Lower lobe of right lung (tissue), 2 donors: ENCODE results near the gene KIAA1549. TPM values are rescaled to one million over a fixed set of nuclear protein-coding genes. Genes with fewer than 3 reads are reported as not detected.
"Not testable (repeated sequence)": the region's sequence is repeated elsewhere in the genome, so short reads cannot be mapped to it uniquely, and the experiment has no call there.

Experiments
- ATAC-seq, 2 donors: fragments of 200-7000 bp; cut with Tn5 transposase; one replicate each; pipeline ENCODE4 v1.9.1; 2020 to 2022; ENCODE audit warnings: mild to moderate bottlenecking in 2 of 2, moderate library complexity in 2 of 2
- DNase-seq: peaks from one replicate; pipeline ENCODE4 v3.0.0-alpha.2; 2020
- H3K27ac ChIP-seq: fragments of 200-600 bp; one replicate; pipeline ENCODE4 v1.8.0; 2022
- H3K27me3 ChIP-seq: fragments of 200-600 bp; one replicate; pipeline ENCODE4 v1.8.0; 2022; ENCODE audit warnings: low read depth
- H3K36me3 ChIP-seq: fragments of 200-600 bp; one replicate; pipeline ENCODE4 v1.8.0; 2022; ENCODE audit warnings: mild to moderate bottlenecking
- H3K4me1 ChIP-seq: fragments of 200-600 bp; one replicate; pipeline ENCODE4 v1.8.0; 2022
- H3K4me3 ChIP-seq: fragments of 200-600 bp; one replicate; pipeline ENCODE4 v1.8.0; 2022; ENCODE audit warnings: mild to moderate bottlenecking
- H3K9me3 ChIP-seq: fragments of 200-600 bp; one replicate; pipeline ENCODE4 v1.8.0; 2022
- intact Hi-C: fragments of 100-400 bp; cut with DNase I; formaldehyde crosslinking; loops from one replicate; pipeline ENCODE4 v1.11.0; 2022
- total RNA-seq: library from RNA; stranded (reverse); fragmentation: NEBNext Ultra II Directional; extraction: Animal tissue kit (Norgen Biotek cat#: 25700); gene quantifications from one replicate; pipeline ENCODE4 v1.2.1, GENCODE V29; 2021
- TF ChIP-seq, protein P1 (sequence below): fragments of 200-600 bp; IDR thresholded peaks from one replicate; pipeline ENCODE4 v1.8.0; 2022; ENCODE audit warnings: antibody characterized with exemption, mild to moderate bottlenecking
- donor health status: DM: no; HTN: yes; CAD: no; lungs with severe emphysema.

The KIAA1549 gene
- total RNA-seq, 1 donor from 2014 or later = 5.3 TPM

DNA sequence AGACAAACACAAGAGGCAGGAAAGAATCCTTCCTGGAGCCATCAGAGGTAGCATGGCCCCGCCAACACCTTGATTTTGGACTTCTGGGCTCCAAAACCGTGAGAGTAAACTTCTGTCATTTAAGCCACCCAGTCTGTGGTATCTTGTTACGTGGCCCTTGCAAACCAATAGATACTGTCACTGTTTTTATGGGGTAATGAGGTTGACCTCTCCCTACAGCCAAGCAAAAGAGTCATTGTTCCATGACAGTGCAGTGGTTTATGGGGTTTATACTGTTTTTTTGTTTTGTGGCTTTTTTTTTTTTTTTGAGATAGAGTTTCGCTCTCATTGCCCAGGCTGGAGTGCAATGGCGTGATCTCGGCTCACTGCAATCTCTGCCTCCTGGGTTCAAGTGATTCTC is 32.8 kb downstream of the KIAA1549 start:
- H3K4me3 ChIP-seq = no peak overlapping the region
- H3K27me3 ChIP-seq = no peaks in the 10 kb centered on the region
- no peak for DNase-seq
- no peaks in the 10 kb centered on the region for H3K9me3 ChIP-seq
- no peak overlapping the region for H3K27ac ChIP-seq
- intact Hi-C loops = no loop called here
- ATAC-seq = no peak
- H3K4me1 ChIP-seq = no peaks in the 10 kb centered on the region
- TF ChIP-seq, protein P1, sequence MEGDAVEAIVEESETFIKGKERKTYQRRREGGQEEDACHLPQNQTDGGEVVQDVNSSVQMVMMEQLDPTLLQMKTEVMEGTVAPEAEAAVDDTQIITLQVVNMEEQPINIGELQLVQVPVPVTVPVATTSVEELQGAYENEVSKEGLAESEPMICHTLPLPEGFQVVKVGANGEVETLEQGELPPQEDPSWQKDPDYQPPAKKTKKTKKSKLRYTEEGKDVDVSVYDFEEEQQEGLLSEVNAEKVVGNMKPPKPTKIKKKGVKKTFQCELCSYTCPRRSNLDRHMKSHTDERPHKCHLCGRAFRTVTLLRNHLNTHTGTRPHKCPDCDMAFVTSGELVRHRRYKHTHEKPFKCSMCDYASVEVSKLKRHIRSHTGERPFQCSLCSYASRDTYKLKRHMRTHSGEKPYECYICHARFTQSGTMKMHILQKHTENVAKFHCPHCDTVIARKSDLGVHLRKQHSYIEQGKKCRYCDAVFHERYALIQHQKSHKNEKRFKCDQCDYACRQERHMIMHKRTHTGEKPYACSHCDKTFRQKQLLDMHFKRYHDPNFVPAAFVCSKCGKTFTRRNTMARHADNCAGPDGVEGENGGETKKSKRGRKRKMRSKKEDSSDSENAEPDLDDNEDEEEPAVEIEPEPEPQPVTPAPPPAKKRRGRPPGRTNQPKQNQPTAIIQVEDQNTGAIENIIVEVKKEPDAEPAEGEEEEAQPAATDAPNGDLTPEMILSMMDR = no peak
- H3K36me3 ChIP-seq = no peaks in the 10 kb centered on the region

DNA sequence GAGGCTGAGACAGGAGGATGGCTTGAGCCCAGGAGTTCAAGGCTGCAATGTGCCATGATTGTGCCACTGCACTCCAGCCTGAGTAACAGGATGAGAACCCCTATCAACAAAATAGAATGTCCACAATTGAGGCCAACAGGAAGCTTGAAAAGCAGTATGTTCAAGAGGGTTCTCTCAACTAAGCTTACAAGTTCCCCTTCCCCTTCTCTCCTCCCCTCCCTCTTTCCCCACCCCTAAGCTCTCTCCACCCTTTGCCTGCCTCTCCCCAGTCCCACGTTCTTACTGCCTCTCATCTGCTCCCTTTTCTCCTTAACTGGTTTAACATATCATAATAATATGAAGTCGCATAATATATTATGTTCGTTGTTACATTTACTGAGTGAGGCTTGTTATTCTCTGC is 35.4 kb downstream of the KIAA1549 start:
- Histone ChIP-seq H3K27ac (no peak overlapping the region), H3K27me3 (no peaks in the 10 kb centered on the region), H3K4me3 (no peak overlapping the region), H3K4me1 (no peaks in the 10 kb centered on the region), H3K36me3 (no peaks in the 10 kb centered on the region), H3K9me3 (no peaks in the 10 kb centered on the region)
- TF ChIP-seq, protein P1 = no peak
- intact Hi-C loops = no loop called here
- DNase-seq (no peak), ATAC-seq (no peak)

DNA sequence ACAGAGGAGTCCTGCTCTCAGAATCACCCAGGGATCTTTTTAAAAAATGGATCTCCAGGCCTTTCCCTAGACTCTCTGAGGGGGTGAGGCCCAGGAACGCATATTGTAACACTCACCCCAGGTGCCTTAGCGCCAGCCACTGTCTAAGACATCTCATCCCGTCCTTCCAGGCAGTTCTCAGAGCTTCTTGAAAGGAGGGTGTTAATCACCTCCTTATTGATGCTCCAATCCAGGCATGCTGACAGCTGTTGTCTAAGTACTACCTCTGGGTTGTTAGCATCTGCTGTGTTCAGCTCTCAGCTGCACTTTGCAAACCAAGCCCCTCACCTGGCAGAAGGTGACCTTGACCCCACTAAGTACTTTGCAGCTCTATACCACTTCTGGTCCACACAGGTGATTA is 36.0 kb downstream of the KIAA1549 start:
- DNase-seq = no peak

DNA sequence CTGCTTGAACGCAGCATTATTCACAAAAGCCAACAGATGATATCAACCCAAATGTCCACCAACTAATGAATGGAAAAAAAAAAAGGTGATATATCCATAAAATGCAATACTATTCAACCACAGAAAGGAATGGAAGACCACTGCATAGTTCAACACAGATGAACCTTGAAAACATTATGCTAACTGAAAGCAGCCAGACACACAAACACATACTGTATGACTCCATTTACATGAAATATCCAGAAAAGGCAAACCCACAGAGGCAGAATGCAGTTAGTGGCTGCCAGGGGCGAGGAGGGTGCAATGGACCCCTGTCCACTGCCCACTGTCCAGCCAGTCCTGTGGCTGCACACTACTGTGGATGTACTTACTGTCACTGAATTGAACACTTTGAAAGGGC is 36.6 kb downstream of the KIAA1549 start:
- ATAC-seq (no peak), DNase-seq (no peak)
- no peaks in the 10 kb centered on the region for H3K27me3 ChIP-seq
- TF ChIP-seq, protein P1 = no peak
- H3K27ac ChIP-seq = no peak overlapping the region
- no peaks in the 10 kb centered on the region for H3K36me3 ChIP-seq
- no peaks in the 10 kb centered on the region for H3K4me1 ChIP-seq
- intact Hi-C loops = no loop called here
- H3K9me3 ChIP-seq = no peaks in the 10 kb centered on the region
- H3K4me3 ChIP-seq = no peak overlapping the region

More for the DNA sequence above, 36.0 kb downstream of the KIAA1549 start:
- intact Hi-C loops = no loop called here
- Histone ChIP-seq H3K9me3 (no peaks in the 10 kb centered on the region), H3K4me1 (no peaks in the 10 kb centered on the region), H3K4me3 (no peak overlapping the region), H3K27me3 (no peaks in the 10 kb centered on the region), H3K36me3 (no peaks in the 10 kb centered on the region), H3K27ac (no peak overlapping the region)
- no peak for ATAC-seq
- TF ChIP-seq, protein P1 = no peak

DNA sequence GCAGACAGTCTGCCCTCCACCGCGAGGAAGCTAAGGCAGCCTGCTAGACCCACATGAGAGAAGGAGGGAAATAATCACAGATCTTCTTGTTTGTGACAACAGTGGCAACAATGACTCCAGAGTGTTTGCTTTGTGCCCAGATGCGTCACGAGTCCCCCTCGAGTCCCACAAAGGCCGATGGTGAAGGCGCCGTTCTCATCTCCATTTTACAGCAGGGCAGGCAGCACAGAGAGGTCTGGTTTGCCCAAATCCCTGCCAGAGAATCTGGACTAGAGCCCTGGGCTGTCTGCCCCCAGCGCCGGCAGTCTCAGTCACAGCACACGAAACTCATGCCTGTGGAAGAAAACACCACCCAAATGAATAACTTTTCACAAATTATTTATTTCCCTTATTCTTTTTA is 38.1 kb downstream of the KIAA1549 start:
- H3K4me1 ChIP-seq = no peaks in the 10 kb centered on the region
- no peak overlapping the region for H3K27ac ChIP-seq
- no peaks in the 10 kb centered on the region for H3K36me3 ChIP-seq
- no peaks in the 10 kb centered on the region for H3K9me3 ChIP-seq
- TF ChIP-seq, protein P1 = no peak
- DNase-seq (no peak), ATAC-seq (no peak)
- intact Hi-C loops = no loop called here
- no peak overlapping the region for H3K4me3 ChIP-seq
- no peaks in the 10 kb centered on the region for H3K27me3 ChIP-seq

DNA sequence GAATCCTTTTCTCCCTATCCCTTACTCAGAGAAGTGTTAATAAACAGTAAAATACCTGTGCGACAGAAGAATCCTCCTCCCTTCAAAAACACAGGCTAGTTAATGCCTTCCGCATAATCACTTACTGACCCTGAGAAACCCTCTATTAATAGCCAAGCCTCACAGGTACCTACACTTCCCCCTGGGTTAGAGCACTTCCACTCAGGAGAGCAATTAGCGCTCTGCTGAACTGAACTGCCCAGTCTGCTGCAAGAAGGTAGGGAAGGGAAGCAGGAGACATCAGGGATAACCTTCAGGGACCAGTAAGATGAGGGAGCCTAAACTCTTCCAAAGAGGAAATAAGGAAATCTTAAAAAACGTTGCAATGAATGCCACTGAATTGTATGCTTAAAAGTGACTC is 39.6 kb downstream of the KIAA1549 start:
- Histone ChIP-seq H3K9me3 (no peaks in the 10 kb centered on the region), H3K4me3 (no peak overlapping the region), H3K27ac (no peak overlapping the region), H3K27me3 (no peaks in the 10 kb centered on the region), H3K4me1 (no peaks in the 10 kb centered on the region), H3K36me3 (no peaks in the 10 kb centered on the region)
- intact Hi-C loops = no loop called here
- DNase-seq = no peak
- TF ChIP-seq, protein P1 = no peak
- no peak for ATAC-seq

DNA sequence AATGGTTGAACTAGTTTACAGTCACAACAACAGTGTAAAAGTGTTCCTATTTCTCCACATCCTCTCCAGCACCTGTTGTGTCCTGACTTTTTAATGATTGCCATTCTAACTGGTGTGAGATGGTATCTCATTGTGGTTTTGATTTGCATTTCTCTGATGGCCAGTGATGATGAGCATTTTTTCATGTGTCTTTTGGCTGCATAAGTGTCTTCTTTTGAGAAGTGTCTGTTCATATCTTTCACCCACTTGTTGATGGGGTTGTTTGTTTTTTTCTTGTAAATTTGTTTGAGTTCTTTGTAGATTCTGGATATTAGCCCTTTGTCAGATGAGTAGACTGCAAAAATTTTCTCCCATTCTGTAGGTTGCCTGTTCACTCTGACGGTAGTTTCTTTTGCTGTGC is 40.6 kb downstream of the KIAA1549 start:
- H3K9me3 ChIP-seq, H3K27me3 ChIP-seq, H3K4me1 ChIP-seq, intact Hi-C loops, H3K27ac ChIP-seq, ATAC-seq, H3K36me3 ChIP-seq, H3K4me3 ChIP-seq, DNase-seq: not testable (repeated sequence)
